H9 (cell line): ENCODE results near the gene TSPAN5. TPM values are rescaled to one million over a fixed set of nuclear protein-coding genes. Genes with fewer than 3 reads are reported as not detected.

Experiments
- DNase-seq: peaks from one replicate; pipeline ENCODE4 v3.0.0-alpha.2; 2017
- H2AFZ ChIP-seq: one replicate; pipeline ENCODE4 v1.6.1; 2013; ENCODE audit warnings: mild to moderate bottlenecking, low read length, control low read depth, moderate library complexity
- H2AK5ac ChIP-seq: 2 replicates; pipeline ENCODE4 v1.6.1; 2013; ENCODE audit warnings: low read length, control low read depth, mixed read lengths; ENCODE audit not compliant: insufficient read length
- H2BK120ac ChIP-seq: one replicate; pipeline ENCODE4 v1.6.1; 2013; ENCODE audit warnings: low read depth, mild to moderate bottlenecking, low read length, control low read depth, inconsistent platforms; ENCODE audit not compliant: poor library complexity, severe bottlenecking
- H2BK12ac ChIP-seq: 2 replicates; pipeline ENCODE4 v1.6.1; 2013; ENCODE audit warnings: low read length, control low read depth, mixed read lengths, low read depth; ENCODE audit not compliant: insufficient read length
- H2BK15ac ChIP-seq: 2 replicates; pipeline ENCODE4 v1.6.1; 2013; ENCODE audit warnings: low read depth, low read length, control low read depth
- H2BK20ac ChIP-seq: one replicate; pipeline ENCODE4 v1.6.1; 2013; ENCODE audit warnings: low read depth, mild to moderate bottlenecking, low read length, control low read depth, inconsistent platforms; ENCODE audit not compliant: poor library complexity, severe bottlenecking
- H2BK5ac ChIP-seq: 2 replicates; pipeline ENCODE4 v1.6.1; 2013; ENCODE audit warnings: low read length, control low read depth, mixed read lengths; ENCODE audit not compliant: insufficient read length
- H3K14ac ChIP-seq: 2 replicates; pipeline ENCODE4 v1.6.1; 2013; ENCODE audit warnings: low read length, control low read depth; ENCODE audit not compliant: insufficient read depth
- H3K18ac ChIP-seq: 2 replicates; pipeline ENCODE4 v1.6.1; 2013; ENCODE audit warnings: low read depth, mild to moderate bottlenecking, mixed read lengths, low read length, control low read depth; ENCODE audit not compliant: insufficient read length
- H3K23ac ChIP-seq: 2 replicates; pipeline ENCODE4 v1.6.1; 2013; ENCODE audit warnings: low read length, control low read depth, mixed read lengths, low read depth; ENCODE audit not compliant: insufficient read length
- H3K23me2 ChIP-seq: 2 replicates; pipeline ENCODE4 v1.6.1; 2013; ENCODE audit warnings: low read depth, mild to moderate bottlenecking, mixed read lengths, low read length, control low read depth; ENCODE audit not compliant: insufficient read length, poor library complexity, severe bottlenecking
- H3K27ac ChIP-seq: 2 replicates; pipeline ENCODE4 v1.5.1; 2013; ENCODE audit warnings: low read length, control low read depth, mixed read lengths, low read depth; ENCODE audit not compliant: insufficient read length
- H3K27me3 ChIP-seq: 2 replicates; pipeline ENCODE4 v1.6.1; 2013; ENCODE audit warnings: low read length, control low read depth, inconsistent platforms; ENCODE audit not compliant: insufficient read depth
- H3K4ac ChIP-seq: 2 replicates; pipeline ENCODE4 v1.6.1; 2013; ENCODE audit warnings: low read depth, mild to moderate bottlenecking, control low read depth, inconsistent platforms, low read length, moderate library complexity
- H3K4me1 ChIP-seq: 2 replicates; pipeline ENCODE4 v1.6.1; 2013; ENCODE audit warnings: low read length, control low read depth, inconsistent platforms; ENCODE audit not compliant: insufficient read depth
- H3K4me2 ChIP-seq: 2 replicates; pipeline ENCODE4 v1.6.1; 2013; ENCODE audit warnings: low read length, control low read depth, mixed read lengths; ENCODE audit not compliant: insufficient read length, insufficient read depth
- H3K56ac ChIP-seq: 2 replicates; pipeline ENCODE4 v1.6.1; 2013; ENCODE audit warnings: low read depth, mild to moderate bottlenecking, mixed read lengths, low read length, control low read depth; ENCODE audit not compliant: insufficient read length
- H3K79me1 ChIP-seq: 2 replicates; pipeline ENCODE4 v1.6.1; 2013; ENCODE audit warnings: low read depth, mild to moderate bottlenecking, moderate library complexity, low read length, control low read depth, inconsistent platforms; ENCODE audit not compliant: insufficient read depth, poor library complexity, severe bottlenecking
- H3K79me2 ChIP-seq: 2 replicates; pipeline ENCODE4 v1.6.1; 2013; ENCODE audit warnings: low read length, control low read depth, inconsistent platforms; ENCODE audit not compliant: insufficient read depth
- H3K9ac ChIP-seq: 2 replicates; pipeline ENCODE4 v1.6.1; 2013; ENCODE audit warnings: low read length, control low read depth, mixed read lengths; ENCODE audit not compliant: insufficient read length; ENCODE audit errors: extremely low read depth
- H3K9me3 ChIP-seq: one replicate; pipeline ENCODE4 v1.6.1; 2013; ENCODE audit warnings: low read depth, low read length, inconsistent platforms; ENCODE audit not compliant: control insufficient read depth
- H3T11ph ChIP-seq: one replicate; pipeline ENCODE4 v1.6.1; 2013; ENCODE audit warnings: mild to moderate bottlenecking, low read length, control low read depth, inconsistent platforms
- H4K20me1 ChIP-seq: one replicate; pipeline ENCODE4 v1.6.1; 2013; ENCODE audit not compliant: control insufficient read depth, insufficient read length, insufficient read depth
- H4K5ac ChIP-seq: 2 replicates; pipeline ENCODE4 v1.6.1; 2013; ENCODE audit warnings: low read depth, mild to moderate bottlenecking, mixed read lengths, low read length, control low read depth; ENCODE audit not compliant: insufficient read length
- H4K8ac ChIP-seq: replicated peaks from 2 replicates; pipeline ENCODE4 v1.6.1; 2013; ENCODE audit warnings: low read length, control low read depth, mixed read lengths, low read depth; ENCODE audit not compliant: insufficient read length
- H4K91ac ChIP-seq: 2 replicates; pipeline ENCODE4 v1.6.1; 2013; ENCODE audit warnings: low read depth, mild to moderate bottlenecking, moderate library complexity, mixed read lengths, low read length, control low read depth; ENCODE audit not compliant: insufficient read length
- H3K27ac Mint-ChIP-seq, 3 experiments: 2 replicates in 2 of 3; 3 replicates in 1 of 3; pipeline ENCODE4 v1.8.0; 2020 to 2021; ENCODE audit warnings: mixed read lengths in 3 of 3, mild to moderate bottlenecking in 1 of 3, moderate library complexity in 1 of 3
- H3K27me3 Mint-ChIP-seq: 2 replicates; pipeline ENCODE4 v1.8.0; 2021; ENCODE audit warnings: low read depth, mild to moderate bottlenecking, moderate library complexity, mixed read lengths
- H3K36me3 Mint-ChIP-seq, 3 experiments: 2 replicates in 2 of 3; 3 replicates in 1 of 3; pipeline ENCODE4 v1.8.0; 2020 to 2021; ENCODE audit warnings: low read depth in 3 of 3, mixed read lengths in 3 of 3; ENCODE audit not compliant: insufficient read depth in 1 of 3
- H3K4me1 Mint-ChIP-seq, 2 experiments: 2 replicates each; pipeline ENCODE4 v1.8.0; 2020; ENCODE audit warnings: mixed read lengths in 2 of 2
- H3K4me3 Mint-ChIP-seq, 2 experiments: 2 replicates in 1 of 2; 3 replicates in 1 of 2; pipeline ENCODE4 v1.8.0; 2020 to 2021; ENCODE audit warnings: mild to moderate bottlenecking in 2 of 2, mixed read lengths in 2 of 2, moderate library complexity in 1 of 2
- H3K9me3 Mint-ChIP-seq, 2 experiments: 2 replicates in 1 of 2; 3 replicates in 1 of 2; pipeline ENCODE4 v1.8.0; 2020; ENCODE audit warnings: mild to moderate bottlenecking in 2 of 2, mixed read lengths in 2 of 2, moderate library complexity in 1 of 2
- CTCF ChIP-seq: fragments of 200-600 bp; sonication (generic); conservative IDR thresholded peaks from 3 replicates; pipeline ENCODE4 v1.8.0; 2021; ENCODE audit warnings: antibody characterized with exemption, mild to moderate bottlenecking
- WGBS: extraction: QIAGEN DNeasy Blood & Tissue Kit; methylation state at CpG from one replicate; pipeline ENCODE4 v1.1.7; 2013; ENCODE audit warnings: missing lambda C conversion rate, low lambda C conversion rate, mixed read lengths; ENCODE audit not compliant: insufficient read length; ENCODE audit errors: extremely low coverage; 5-methylcytosine and 5-hydroxymethylcytosine counted together
- total RNA-seq: library from RNA; stranded (reverse); gene quantifications from 2 replicates; pipeline ENCODE4 v1.2.1, GENCODE V29; 2021

Gene TSPAN5
- total RNA-seq, 1 experiment from 2014 or later = 7.0 TPM

- Histone ChIP-seq H3K79me2 (no peaks in the 10 kb centered on the region), H2BK5ac (no peak overlapping the region), H3T11ph (no peak overlapping the region), H3K9me3 (no peaks in the 10 kb centered on the region), H3K56ac (no peak overlapping the region), H3K14ac (no peak overlapping the region), H4K20me1 (no peaks in the 10 kb centered on the region), H4K5ac (no peak overlapping the region), H3K23me2 (no peaks in the 10 kb centered on the region), H3K27ac (no peak overlapping the region), H2BK12ac (no peak overlapping the region), H2AFZ (no peak overlapping the region), H3K4ac (no peak overlapping the region), H3K18ac (no peak overlapping the region), H2BK120ac (no peak overlapping the region), H4K8ac (no peak overlapping the region), H2BK15ac (no peak overlapping the region), H2BK20ac (no peak overlapping the region), H3K23ac (no peak overlapping the region), H3K9ac (no peak overlapping the region), H4K91ac (no peak overlapping the region), H3K4me1 (no peaks in the 10 kb centered on the region), H3K27me3 (no peaks in the 10 kb centered on the region), H3K4me2 (no peak overlapping the region), H3K79me1 (no peaks in the 10 kb centered on the region), H2AK5ac (no peak overlapping the region)
- WGBS = no CpG with 5 or more reads among the region's 10 CpGs
- no peak overlapping the region for H3K27ac Mint-ChIP-seq
- no peak for DNase-seq
- no peaks in the 10 kb centered on the region for H3K27me3 Mint-ChIP-seq
- no peak overlapping the region for H3K4me3 Mint-ChIP-seq
- no peaks in the 10 kb centered on the region for H3K9me3 Mint-ChIP-seq
- peaks cover 0 to 7% (median 1%) of the 10 kb centered on the region in 3 experiments; a peak in 3 of 7 replicates for H3K36me3 Mint-ChIP-seq
- TF ChIP-seq CTCF = no peak
- no peaks in the 10 kb centered on the region for H3K4me1 Mint-ChIP-seq
Observed at GRCh38 chr4:98446499-98447375, 211.7 kb downstream of the TSPAN5 start.
